Activated CD4-positive, CD25-positive, alpha-beta regulatory T cell treated with anti-CD3 and anti-CD28 coated beads, Interleukin-2, amount 50 U/mL, for 72 hours (primary cell): ENCODE results near the gene GPR31.
"Not testable (repeated sequence)": the region's sequence is repeated elsewhere in the genome, so short reads cannot be mapped to it uniquely, and the experiment has no call there.

Source experiments
- DNase-seq: peaks from one replicate; pipeline ENCODE4 v3.0.0; 2021

The GPR31 gene

GRCh38 chr6:167157863-167158262 is at the start of gene GPR31:
Gene GPR31 (minus strand): TSS chr6:167157980. CDS start chr6:167157831, 149 bp downstream.
- DNase-seq = no peak

- no peak for DNase-seq
Observed at GRCh38 chr6:167207527-167207926, 49.7 kb upstream of the GPR31 start.

- not testable (repeated sequence) for DNase-seq
Observed at GRCh38 chr6:167205316-167205715, 47.5 kb upstream of the GPR31 start.

- not testable (repeated sequence) for DNase-seq
Observed at GRCh38 chr6:167204059-167204348, 46.2 kb upstream of the GPR31 start.

- DNase-seq = not testable (repeated sequence)
Observed at GRCh38 chr6:167203261-167204058, 45.7 kb upstream of the GPR31 start.

- not testable (repeated sequence) for DNase-seq
Observed at GRCh38 chr6:167202613-167203012, 44.8 kb upstream of the GPR31 start.

- DNase-seq = no peak
Observed at GRCh38 chr6:167200806-167201205, 43.0 kb upstream of the GPR31 start.

GRCh38 chr6:167195941-167196610 is 38.3 kb upstream of the GPR31 start:
- DNase-seq = not testable (repeated sequence)

GRCh38 chr6:167193515-167194125 is 35.8 kb upstream of the GPR31 start:
- not testable (repeated sequence) for DNase-seq

- DNase-seq = not testable (repeated sequence)
Observed at GRCh38 chr6:167191043-167191583, 33.3 kb upstream of the GPR31 start.

GRCh38 chr6:167187275-167187674 is 29.5 kb upstream of the GPR31 start:
- not testable (repeated sequence) for DNase-seq

- not testable (repeated sequence) for DNase-seq
Observed at GRCh38 chr6:167185101-167185500, 27.3 kb upstream of the GPR31 start.

- not testable (repeated sequence) for DNase-seq
Observed at GRCh38 chr6:167182913-167183314, 25.1 kb upstream of the GPR31 start.

- DNase-seq = not testable (repeated sequence)
Observed at GRCh38 chr6:167181351-167181750, 23.6 kb upstream of the GPR31 start.

- not testable (repeated sequence) for DNase-seq
Observed at GRCh38 chr6:167180086-167180485, 22.3 kb upstream of the GPR31 start.

- not testable (repeated sequence) for DNase-seq
Observed at GRCh38 chr6:167178896-167179655, 21.3 kb upstream of the GPR31 start.

GRCh38 chr6:167177271-167177670 is 19.5 kb upstream of the GPR31 start:
- not testable (repeated sequence) for DNase-seq

- DNase-seq = not testable (repeated sequence)
Observed at GRCh38 chr6:167172011-167172410, 14.2 kb upstream of the GPR31 start.

- not testable (repeated sequence) for DNase-seq
Observed at GRCh38 chr6:167171300-167171699, 13.5 kb upstream of the GPR31 start.

- not testable (repeated sequence) for DNase-seq
Observed at GRCh38 chr6:167169867-167170266, 12.1 kb upstream of the GPR31 start.

GRCh38 chr6:167168296-167168695 is 10.5 kb upstream of the GPR31 start:
- not testable (repeated sequence) for DNase-seq

- not testable (repeated sequence) for DNase-seq
Observed at GRCh38 chr6:167167699-167168098, 9.9 kb upstream of the GPR31 start.
